Heart right ventricle (tissue), 16 donors: ENCODE measurements around the gene ATP5PD. TPM values are rescaled to one million over a fixed set of nuclear protein-coding genes. Genes with fewer than 3 reads are reported as not detected.

Experiments used
- ATAC-seq, 8 donors: fragments of 200-7000 bp; cut with Tn5 transposase; one replicate each; pipeline ENCODE4 v1.9.1; 2020; ENCODE audit warnings: mild to moderate bottlenecking in 8 of 8, moderate library complexity in 8 of 8, moderate number of reproducible peaks in 1 of 8
- DNase-seq, 2 donors: peaks; one replicate each; pipeline ENCODE4 v3.0.0-alpha.2; 2020
- H3K27ac ChIP-seq, 10 donors: fragments of 200-600 bp; sonication (generic) in 2 of 10; one replicate each; pipeline versions ENCODE4 v1.5.0 to v1.8.0; 2020 to 2022; ENCODE audit warnings: mild to moderate bottlenecking in 3 of 10
- H3K27me3 ChIP-seq, 7 donors: fragments of 200-600 bp; one replicate each; pipeline ENCODE4 v1.8.0; 2021 to 2022; ENCODE audit warnings: mild to moderate bottlenecking in 2 of 7
- H3K36me3 ChIP-seq, 9 donors: fragments of 200-600 bp; sonication (generic) in 1 of 9; one replicate each; pipeline versions ENCODE4 v1.5.0 to v1.8.0; 2020 to 2022; ENCODE audit warnings: mild to moderate bottlenecking in 2 of 9
- H3K4me1 ChIP-seq, 9 donors: fragments of 200-600 bp; sonication (generic) in 1 of 9; one replicate each; pipeline versions ENCODE4 v1.5.0 to v1.8.0; 2020 to 2022; ENCODE audit warnings: mild to moderate bottlenecking in 4 of 9
- H3K4me3 ChIP-seq, 10 donors: fragments of 200-600 bp; sonication (generic) in 2 of 10; one replicate each; pipeline versions ENCODE4 v1.5.0 to v1.8.0; 2020 to 2022; ENCODE audit warnings: mild to moderate bottlenecking in 7 of 10, moderate library complexity in 2 of 10
- H3K9me3 ChIP-seq, 11 donors: fragments of 200-600 bp in 10 of 11; sonication (generic) in 2 of 11; one replicate each; pipeline versions ENCODE4 v1.5.0 to v1.8.0; 2013 to 2022; ENCODE audit warnings: mild to moderate bottlenecking in 2 of 11, control low read depth in 1 of 11, moderate library complexity in 1 of 11
- CTCF ChIP-seq, 9 donors: fragments of 200-600 bp; sonication (generic) in 2 of 9; IDR thresholded peaks; one replicate each; pipeline versions ENCODE4 v1.5.0 to v1.8.0; 2021 to 2022; ENCODE audit warnings: antibody characterized with exemption in 9 of 9, mild to moderate bottlenecking in 5 of 9, moderate library complexity in 1 of 9
- WGBS, 2 donors: extraction: QIAGEN DNeasy Blood & Tissue Kit; methylation state at CpG; one replicate each; pipeline ENCODE4 v1.1.7; 2013; ENCODE audit warnings: inconsistent platforms in 1 of 2; 5-methylcytosine and 5-hydroxymethylcytosine counted together
- intact Hi-C, 10 donors: fragments of 100-400 bp; cut with DNase I; formaldehyde crosslinking; loops; one replicate each; pipeline versions ENCODE4 v1.11.1 to v1.14.2; 2022
- polyA plus RNA-seq, 2 donors: library from polyadenylated mRNA; stranded (reverse); fragments of 200-250 nt; gene quantifications; one replicate each; pipeline ENCODE4 v1.2.3, GENCODE V29; 2013
- total RNA-seq, 10 donors: library from RNA; stranded (reverse); fragmentation: NEBNext Ultra II Directional in 3 of 10; extraction: Animal tissue kit (Norgen Biotek cat#: 25700) in 3 of 10; gene quantifications; one replicate each; pipeline versions ENCODE4 v1.2.1 to v1.2.4, GENCODE V29; 2021 to 2023
- donor health status: Arrhythmogenic right ventricular cardiomyopathy.
- donor health status: ischemic (EF 13 %, LVEDD 7.1; RV severe dilation, severe dysfunction).
- donor health status: healthy with polysubstance abuse.
- donor health status: DM: no; HTN: yes; CAD: no.
- donor health status: DM: no; HTN: no; CAD: no.
- donor health status: ischemic (EF 25% LVEDD 6.9; RV normal size, moderate dysfunction).
- donor health status: ischemic (EF 25% LVEDD 5.7; RV mildly dilated, moderate dysfunction).
- donor health status: healthy.
- donor health status: DM: yes; HTN: yes; CAD: no.
- donor health status: Ischemic cardiomyopathy.
- donor health status: ischemic (EF 35%, LVEDD 5.7; RV mildly dilated, moderate dysfunction).
- donor health status: nonischemic (EF 11% LVEDD 7.7; RV severe dilation, severe dysfunction).
- donor health status: DM: yes; HTN: yes; CAD: no.
- donor health status: PGD.
- donor health status: ischemic (EF 29% LVEDD 5.4; RV normal size, mild dysfunction).
- donor health status: nonischemic (EF 23%, LVEDD 6.1; RV moderate dilation, normal function).

ATP5PD gene
- total and polyA plus RNA-seq, 12 donors, result 678 to 2,296 (median 875) TPM

GRCh38 chr17:74990581-74991105, 56.1 kb downstream of the ATP5PD start:
- Histone ChIP-seq H3K27ac (peak overlapping the region in 5 of 10 donors; percentile 34 to 100 (median 47)), H3K9me3 (no peaks in the 10 kb centered on the region), H3K27me3 (peaks cover 0 to 13% (median 0%) of the 10 kb centered on the region in 7 donors), H3K4me3 (no peak overlapping the region), H3K4me1 (peaks cover 0 to 65% (median 30%) of the 10 kb centered on the region in 9 donors), H3K36me3 (peaks cover 0 to 29% (median 0%) of the 10 kb centered on the region in 9 donors)
- WGBS, 2 donors, result 87 to 91% methylated on average over 10 of the region's 10 CpGs
- ATAC-seq, result no peak
- intact Hi-C loops, result no loop called here
- no peak for DNase-seq
- TF ChIP-seq CTCF (IDR thresholded peaks at IDR 0.05), result no peak

Other genes with a start within 250 kb of the ATP5PD start
- gene GRIN2C, start 187.1 kb downstream of the ATP5PD start, total RNA-seq, result under 1 TPM; 0.13 to 0.66 (median 0.27) TPM
- gene GRIN2C, start 187.1 kb downstream of the ATP5PD start, polyA plus RNA-seq, result under 1 TPM; 0.44 to 0.61 TPM
- 1 to 10 TPM; 2.4 to 6.3 (median 3.9) TPM for gene FDXR, start 174.0 kb downstream of the ATP5PD start, total RNA-seq
- 1 to 10 TPM; 3.3 to 5.3 TPM for gene FDXR, start 174.0 kb downstream of the ATP5PD start, polyA plus RNA-seq
- not detected for gene FADS6, start 153.3 kb downstream of the ATP5PD start, total RNA-seq
- gene FADS6, start 153.3 kb downstream of the ATP5PD start, polyA plus RNA-seq, result not detected
- gene USH1G, start 123.7 kb downstream of the ATP5PD start, total RNA-seq, result not detected
- gene USH1G, start 123.7 kb downstream of the ATP5PD start, polyA plus RNA-seq, result not detected
- not detected for gene OTOP2, start 122.7 kb downstream of the ATP5PD start, total RNA-seq
- not detected for gene OTOP2, start 122.7 kb downstream of the ATP5PD start, polyA plus RNA-seq
- not detected for gene OTOP3, start 111.1 kb downstream of the ATP5PD start, total RNA-seq
- gene OTOP3, start 111.1 kb downstream of the ATP5PD start, polyA plus RNA-seq, result not detected
- gene HID1, start 74.2 kb downstream of the ATP5PD start, total RNA-seq, result 10 to 100 TPM in 4 of 10 donors, 1 to 10 TPM in 6; 3.9 to 15.5 (median 9.5) TPM
- 10 to 100 TPM in 1 of 2 donors, 1 to 10 TPM in 1; 8.0 to 23.8 TPM for gene HID1, start 74.2 kb downstream of the ATP5PD start, polyA plus RNA-seq
- 10 to 100 TPM; 10.8 to 25.3 (median 16.3) TPM for gene CDR2L, start 59.3 kb downstream of the ATP5PD start, total RNA-seq
- gene CDR2L, start 59.3 kb downstream of the ATP5PD start, polyA plus RNA-seq, result 10 to 100 TPM in 1 of 2 donors, 1 to 10 TPM in 1; 8.5 to 11.9 TPM
- 10 to 100 TPM; 43.7 to 64.1 (median 51.7) TPM for gene MRPL58, start 34.3 kb downstream of the ATP5PD start, total RNA-seq
- gene MRPL58, start 34.3 kb downstream of the ATP5PD start, polyA plus RNA-seq, result 10 to 100 TPM; 71.8 to 72.3 TPM
- 10 to 100 TPM; 19.6 to 41.1 (median 29.6) TPM for gene KCTD2, start 256 bp upstream of the ATP5PD start, total RNA-seq
- 10 to 100 TPM; 11.8 to 19.2 TPM for gene KCTD2, start 256 bp upstream of the ATP5PD start, polyA plus RNA-seq
- gene SLC16A5, start 41.0 kb upstream of the ATP5PD start, total RNA-seq, result 10 to 100 TPM in 8 of 10 donors, 1 to 10 TPM in 2; 7.5 to 17.4 (median 11.9) TPM
- gene SLC16A5, start 41.0 kb upstream of the ATP5PD start, polyA plus RNA-seq, result 10 to 100 TPM in 1 of 2 donors, 1 to 10 TPM in 1; 3.6 to 12.4 TPM
- gene ARMC7, start 63.0 kb upstream of the ATP5PD start, total RNA-seq, result 1 to 10 TPM; 4.7 to 7.9 (median 5.2) TPM
- gene ARMC7, start 63.0 kb upstream of the ATP5PD start, polyA plus RNA-seq, result 1 to 10 TPM; 3.1 to 7.2 TPM
- 10 to 100 TPM; 17.1 to 33.3 (median 21.6) TPM for gene NT5C, start 84.8 kb upstream of the ATP5PD start, total RNA-seq
- 10 to 100 TPM; 50.0 to 71.7 TPM for gene NT5C, start 84.8 kb upstream of the ATP5PD start, polyA plus RNA-seq
- 10 to 100 TPM in 8 of 10 donors, 1 to 10 TPM in 2; 6.7 to 30.0 (median 12.6) TPM for gene JPT1, start 107.5 kb upstream of the ATP5PD start, total RNA-seq
- gene JPT1, start 107.5 kb upstream of the ATP5PD start, polyA plus RNA-seq, result 10 to 100 TPM; 32.6 to 61.6 TPM
- 100 to 1,000 TPM; 187 to 258 (median 218) TPM for gene SUMO2, start 136.0 kb upstream of the ATP5PD start, total RNA-seq
- gene SUMO2, start 136.0 kb upstream of the ATP5PD start, polyA plus RNA-seq, result 10 to 100 TPM; 47.9 to 57.1 TPM
- 10 to 100 TPM; 16.2 to 28.4 (median 20.4) TPM for gene NUP85, start 158.7 kb upstream of the ATP5PD start, total RNA-seq
- 10 to 100 TPM; 31.3 to 39.0 TPM for gene NUP85, start 158.7 kb upstream of the ATP5PD start, polyA plus RNA-seq
- gene GGA3, start 214.6 kb upstream of the ATP5PD start, total RNA-seq, result 10 to 100 TPM; 16.0 to 30.2 (median 21.7) TPM
- 10 to 100 TPM; 13.1 to 20.3 TPM for gene GGA3, start 214.6 kb upstream of the ATP5PD start, polyA plus RNA-seq
- gene MRPS7, start 214.9 kb upstream of the ATP5PD start, total RNA-seq, result 100 to 1,000 TPM; 124 to 179 (median 151) TPM
- 100 to 1,000 TPM in 1 of 2 donors, 10 to 100 TPM in 1; 98.9 to 118 TPM for gene MRPS7, start 214.9 kb upstream of the ATP5PD start, polyA plus RNA-seq
- 10 to 100 TPM; 12.6 to 21.0 (median 15.6) TPM for gene MIF4GD, start 224.3 kb upstream of the ATP5PD start, total RNA-seq
- 10 to 100 TPM in 1 of 2 donors, 1 to 10 TPM in 1; 7.5 to 27.7 TPM for gene MIF4GD, start 224.3 kb upstream of the ATP5PD start, polyA plus RNA-seq
- 10 to 100 TPM in 6 of 10 donors, 1 to 10 TPM in 4; 6.8 to 19.2 (median 11.3) TPM for gene SLC25A19, start 242.5 kb upstream of the ATP5PD start, total RNA-seq
- gene SLC25A19, start 242.5 kb upstream of the ATP5PD start, polyA plus RNA-seq, result 10 to 100 TPM; 19.7 to 23.2 TPM